Stimulated activated CD4-positive, alpha-beta T cell treated with anti-CD3 and anti-CD28 coated beads, Interleukin-1b, Interleukin-23, amount 100 ng/mL, for 24 hours (primary cell): Measurements from ENCODE around the gene NRXN3.
A peak's percentile ranks its signal among the peaks of the same experiment; 100 is the strongest.

Experiments
- DNase-seq, 4 experiments: peaks; one replicate each; pipeline ENCODE4 v3.0.0-alpha.2; 2020; ENCODE audit warnings: low read depth in 4 of 4, low spot score in 1 of 4

The NRXN3 gene

GRCh38 chr14:78788467-78789360 lies 618.5 kb downstream of the NRXN3 start:
- DNase-seq, result no peak

GRCh38 chr14:78790271-78790670 lies 620.1 kb downstream of the NRXN3 start:
- no peak for DNase-seq

- DNase-seq, result no peak
Measured at GRCh38 chr14:78798757-78799156, 628.6 kb downstream of the NRXN3 start.

GRCh38 chr14:78805570-78805969 lies 635.4 kb downstream of the NRXN3 start:
- no peak for DNase-seq

GRCh38 chr14:78823035-78823434 lies 652.9 kb downstream of the NRXN3 start:
- DNase-seq, result no peak

GRCh38 chr14:78823516-78823915 lies 653.3 kb downstream of the NRXN3 start:
- no peak for DNase-seq

GRCh38 chr14:78829274-78829673 lies 659.1 kb downstream of the NRXN3 start:
- no peak for DNase-seq

- DNase-seq, result no peak
Measured at GRCh38 chr14:78834766-78835451, 664.7 kb downstream of the NRXN3 start.

GRCh38 chr14:78835909-78836308 lies 665.7 kb downstream of the NRXN3 start:
- no peak for DNase-seq

GRCh38 chr14:78836777-78837176 lies 666.6 kb downstream of the NRXN3 start:
- DNase-seq, result peak in 1 of 4 experiments; percentile 0

GRCh38 chr14:78838959-78839358 lies 668.8 kb downstream of the NRXN3 start:
- no peak for DNase-seq

GRCh38 chr14:78840898-78841297 lies 670.7 kb downstream of the NRXN3 start:
- DNase-seq, result no peak

- DNase-seq, result no peak
Measured at GRCh38 chr14:78847801-78848200, 677.6 kb downstream of the NRXN3 start.

- DNase-seq, result peak in 1 of 4 experiments; percentile 0
Measured at GRCh38 chr14:78848234-78848820, 678.2 kb downstream of the NRXN3 start.

- DNase-seq, result no peak
Measured at GRCh38 chr14:78849952-78850351, 679.8 kb downstream of the NRXN3 start.

- no peak for DNase-seq
Measured at GRCh38 chr14:78851189-78851588, 681.0 kb downstream of the NRXN3 start.

- no peak for DNase-seq
Measured at GRCh38 chr14:78852040-78852439, 681.9 kb downstream of the NRXN3 start.

GRCh38 chr14:78857974-78858373 lies 687.8 kb downstream of the NRXN3 start:
- no peak for DNase-seq

- DNase-seq, result no peak
Measured at GRCh38 chr14:78863143-78863542, 693.0 kb downstream of the NRXN3 start.

- no peak for DNase-seq
Measured at GRCh38 chr14:78872837-78873236, 702.7 kb downstream of the NRXN3 start.

GRCh38 chr14:78873581-78873980 lies 703.4 kb downstream of the NRXN3 start:
- DNase-seq, result no peak

GRCh38 chr14:78875049-78875448 lies 704.9 kb downstream of the NRXN3 start:
- DNase-seq, result no peak
